GM04503 (cell line): ENCODE measurements around the gene TMEM131.

Experiments
- DNase-seq: peaks from one replicate; pipeline ENCODE4 v3.0.0-alpha.2; 2012; ENCODE audit warnings: low read depth

The TMEM131 gene

GRCh38 chr2:97805776-97806175 is 190.0 kb downstream of the TMEM131 start:
- no peak for DNase-seq

GRCh38 chr2:97801028-97801427 is 194.7 kb downstream of the TMEM131 start:
- DNase-seq, result no peak

- DNase-seq, result no peak
These were observed 197.3 kb downstream of the TMEM131 start for GRCh38 chr2:97798416-97798815.

- no peak for DNase-seq
These were observed 198.4 kb downstream of the TMEM131 start for GRCh38 chr2:97797355-97797754.

- DNase-seq, result no peak
These were observed 199.2 kb downstream of the TMEM131 start for GRCh38 chr2:97796465-97797126.

- DNase-seq, result no peak
These were observed 203.3 kb downstream of the TMEM131 start for GRCh38 chr2:97792416-97792815.

- no peak for DNase-seq
These were observed 206.6 kb downstream of the TMEM131 start for GRCh38 chr2:97788986-97789644.

- no peak for DNase-seq
These were observed 209.9 kb downstream of the TMEM131 start for GRCh38 chr2:97785818-97786217.

- DNase-seq, result no peak
These were observed 210.8 kb downstream of the TMEM131 start for GRCh38 chr2:97784953-97785352.

GRCh38 chr2:97781981-97782380 is 213.8 kb downstream of the TMEM131 start:
- DNase-seq, result no peak

- DNase-seq, result no peak
These were observed 216.6 kb downstream of the TMEM131 start for GRCh38 chr2:97779141-97779540.

GRCh38 chr2:97775074-97775473 is 220.7 kb downstream of the TMEM131 start:
- no peak for DNase-seq

GRCh38 chr2:97774425-97774824 is 221.3 kb downstream of the TMEM131 start:
- no peak for DNase-seq

- no peak for DNase-seq
These were observed 225.3 kb downstream of the TMEM131 start for GRCh38 chr2:97770445-97770844.

GRCh38 chr2:97769711-97770110 is 226.0 kb downstream of the TMEM131 start:
- no peak for DNase-seq

- no peak for DNase-seq
These were observed 226.4 kb downstream of the TMEM131 start for GRCh38 chr2:97769308-97769707.

GRCh38 chr2:97766567-97766966 is 229.2 kb downstream of the TMEM131 start:
- DNase-seq, result no peak

- DNase-seq, result no peak
These were observed 229.8 kb downstream of the TMEM131 start for GRCh38 chr2:97765933-97766332.

- DNase-seq, result no peak
These were observed 231.0 kb downstream of the TMEM131 start for GRCh38 chr2:97764559-97765263.

- no peak for DNase-seq
These were observed 232.4 kb downstream of the TMEM131 start for GRCh38 chr2:97763176-97763845.

GRCh38 chr2:97761192-97761591 is 234.6 kb downstream of the TMEM131 start:
- no peak for DNase-seq

GRCh38 chr2:97760480-97761049 is 235.2 kb downstream of the TMEM131 start:
- DNase-seq, result no peak
